Ascending aorta (tissue), 2 donors: ENCODE measurements around the gene NRK. TPM values are rescaled to one million over a fixed set of nuclear protein-coding genes. Genes with fewer than 3 reads are reported as not detected.
"Not testable (repeated sequence)": the region's sequence is repeated elsewhere in the genome, so short reads cannot be mapped to it uniquely, and the experiment has no call there.

ENCODE experiments used
- DNase-seq, 2 donors: peaks; one replicate each; pipeline ENCODE4 v3.0.0-alpha.2; 2019; ENCODE audit warnings: low spot score in 2 of 2
- H3K27ac ChIP-seq, 2 donors: fragments of 200-600 bp; sonication (generic); one replicate each; pipeline ENCODE4 v1.5.1; 2016 to 2017; ENCODE audit warnings: mild to moderate bottlenecking in 1 of 2
- H3K27me3 ChIP-seq: fragments of 200-600 bp; sonication (generic); one replicate; pipeline ENCODE4 v1.5.1; 2017
- H3K36me3 ChIP-seq, 2 donors: fragments of 200-600 bp; sonication (generic); one replicate each; pipeline ENCODE4 v1.5.1; 2016
- H3K4me1 ChIP-seq, 2 donors: fragments of 200-600 bp; sonication (generic); one replicate each; pipeline ENCODE4 v1.5.1; 2016 to 2017; ENCODE audit warnings: mild to moderate bottlenecking in 1 of 2
- H3K4me3 ChIP-seq, 2 donors: fragments of 200-600 bp; sonication (generic); one replicate each; pipeline ENCODE4 v1.5.1; 2016 to 2017; ENCODE audit warnings: mild to moderate bottlenecking in 1 of 2
- H3K9me3 ChIP-seq, 2 donors: fragments of 200-600 bp; sonication (generic); one replicate each; pipeline ENCODE4 v1.5.1; 2016
- intact Hi-C: fragments of 100-400 bp; cut with DNase I; formaldehyde crosslinking; loops from one replicate; pipeline ENCODE4 v1.15.1; 2023
- total RNA-seq: library from RNA; depleted of rRNA; stranded (reverse); fragments of >200 nt; gene quantifications from one replicate; pipeline ENCODE4 v1.1.0, GENCODE V29; 2016
- TF ChIP-seq, protein P1 (sequence below), 3 experiments: fragments of 200-600 bp in 2 of 3; fragments of 450-650 bp in 1 of 3; sonication (generic) in 2 of 3; IDR thresholded peaks; one replicate each; pipeline ENCODE4 v1.5.1; 2016 to 2019; ENCODE audit warnings: antibody characterized with exemption in 3 of 3, mild to moderate bottlenecking in 1 of 3, moderate library complexity in 1 of 3

The NRK gene
- total RNA-seq, 1 donor from 2014 or later, result 3.2 TPM

DNA sequence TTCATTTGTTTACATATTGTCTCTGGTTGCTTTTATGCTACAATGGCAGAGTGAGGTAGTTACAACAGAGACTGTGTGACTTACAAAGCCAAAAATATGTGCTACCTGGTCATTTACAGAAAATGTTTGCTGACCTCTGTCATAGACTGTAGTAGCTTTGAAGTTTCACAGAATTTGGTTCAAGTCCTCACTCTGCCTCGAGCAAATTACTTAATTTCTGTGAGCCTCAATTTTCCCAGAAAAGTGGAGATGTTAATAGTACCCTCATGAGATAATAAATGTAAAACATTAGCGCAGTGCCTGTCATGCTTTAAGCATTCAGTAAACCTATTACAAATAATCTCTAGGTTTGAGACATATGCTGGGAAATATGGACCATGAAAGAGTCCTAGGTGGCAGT, 18.4 kb upstream of the NRK start:
- DNase-seq, result no peak
- intact Hi-C loops, result no loop called here
- H3K27ac ChIP-seq, result no peak overlapping the region
- H3K36me3 ChIP-seq, result no peaks in the 10 kb centered on the region
- TF ChIP-seq, protein P1, sequence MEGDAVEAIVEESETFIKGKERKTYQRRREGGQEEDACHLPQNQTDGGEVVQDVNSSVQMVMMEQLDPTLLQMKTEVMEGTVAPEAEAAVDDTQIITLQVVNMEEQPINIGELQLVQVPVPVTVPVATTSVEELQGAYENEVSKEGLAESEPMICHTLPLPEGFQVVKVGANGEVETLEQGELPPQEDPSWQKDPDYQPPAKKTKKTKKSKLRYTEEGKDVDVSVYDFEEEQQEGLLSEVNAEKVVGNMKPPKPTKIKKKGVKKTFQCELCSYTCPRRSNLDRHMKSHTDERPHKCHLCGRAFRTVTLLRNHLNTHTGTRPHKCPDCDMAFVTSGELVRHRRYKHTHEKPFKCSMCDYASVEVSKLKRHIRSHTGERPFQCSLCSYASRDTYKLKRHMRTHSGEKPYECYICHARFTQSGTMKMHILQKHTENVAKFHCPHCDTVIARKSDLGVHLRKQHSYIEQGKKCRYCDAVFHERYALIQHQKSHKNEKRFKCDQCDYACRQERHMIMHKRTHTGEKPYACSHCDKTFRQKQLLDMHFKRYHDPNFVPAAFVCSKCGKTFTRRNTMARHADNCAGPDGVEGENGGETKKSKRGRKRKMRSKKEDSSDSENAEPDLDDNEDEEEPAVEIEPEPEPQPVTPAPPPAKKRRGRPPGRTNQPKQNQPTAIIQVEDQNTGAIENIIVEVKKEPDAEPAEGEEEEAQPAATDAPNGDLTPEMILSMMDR (IDR thresholded peaks at IDR 0.05), result no peak
- peaks cover 0 to 6% of the 10 kb centered on the region in 2 donors for H3K9me3 ChIP-seq
- no peaks in the 10 kb centered on the region for H3K27me3 ChIP-seq
- H3K4me1 ChIP-seq, result no peaks in the 10 kb centered on the region
- H3K4me3 ChIP-seq, result no peak overlapping the region

DNA sequence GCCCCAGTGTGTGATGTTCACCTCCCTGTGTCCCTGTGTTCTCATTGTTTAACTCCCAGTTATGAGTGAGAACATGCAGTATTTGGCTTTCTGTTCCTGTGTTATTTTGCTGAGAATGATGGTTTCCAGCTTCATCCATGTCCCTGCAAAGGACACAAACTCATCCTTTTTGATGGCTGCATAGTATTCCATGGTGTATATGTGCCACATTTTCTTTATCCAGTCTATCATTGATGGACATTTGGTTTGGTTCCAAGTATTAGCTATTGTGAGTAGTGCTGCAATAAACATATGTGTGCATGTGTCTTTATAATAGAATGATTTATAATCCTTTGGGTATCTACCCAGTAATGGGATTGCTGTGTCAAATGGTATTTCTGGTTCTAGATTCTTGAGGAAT, 16.7 kb upstream of the NRK start:
- H3K27me3 ChIP-seq, DNase-seq, H3K27ac ChIP-seq, H3K4me3 ChIP-seq, H3K36me3 ChIP-seq, H3K9me3 ChIP-seq, H3K4me1 ChIP-seq, intact Hi-C loops: not testable (repeated sequence)

DNA sequence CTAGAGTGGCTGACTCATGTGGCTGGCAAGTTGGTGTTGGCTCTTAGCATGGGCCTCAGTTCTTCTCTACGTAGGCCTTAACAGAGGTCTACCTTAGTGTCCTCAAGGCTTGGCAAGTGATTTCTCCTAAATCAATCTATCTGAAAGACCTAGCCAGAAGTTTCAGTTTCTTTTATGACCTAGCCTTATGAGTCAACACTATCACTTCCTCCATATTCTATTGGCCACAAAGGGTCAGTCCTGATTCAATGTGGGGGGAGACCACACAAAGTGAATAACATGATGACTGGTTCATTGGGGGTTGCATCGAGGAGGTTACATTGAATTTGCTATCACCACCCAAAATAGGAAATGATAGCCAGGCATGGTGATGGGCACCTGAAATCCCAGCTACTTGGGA, 5.8 kb upstream of the NRK start:
- no peaks in the 10 kb centered on the region for H3K4me1 ChIP-seq
- DNase-seq, result no peak
- H3K27ac ChIP-seq, result no peak overlapping the region
- no peaks in the 10 kb centered on the region for H3K27me3 ChIP-seq
- no peaks in the 10 kb centered on the region for H3K36me3 ChIP-seq
- no peaks in the 10 kb centered on the region for H3K9me3 ChIP-seq
- TF ChIP-seq, protein P1 (IDR thresholded peaks at IDR 0.05), result no peak
- intact Hi-C loops, result no loop called here
- no peak overlapping the region for H3K4me3 ChIP-seq

DNA sequence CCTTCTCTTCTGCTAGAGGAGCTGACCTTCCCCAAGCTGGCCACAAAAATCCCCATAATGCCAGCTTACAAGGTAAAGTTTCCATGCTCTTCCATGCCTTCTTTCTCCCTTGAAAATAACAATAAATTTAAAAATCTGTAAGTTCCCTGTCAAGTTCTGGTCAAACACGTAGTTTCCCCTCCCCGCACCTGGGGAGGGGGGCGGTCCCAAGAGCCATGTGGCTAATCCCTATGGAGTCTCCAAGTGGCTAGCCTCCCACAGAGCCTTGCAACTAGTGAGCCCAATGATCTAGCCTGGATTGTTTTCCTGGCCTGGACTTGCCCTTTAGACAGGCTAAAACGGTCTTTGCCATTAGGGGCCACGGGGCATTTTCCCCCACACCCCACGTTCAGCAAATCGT, 2.1 kb upstream of the NRK start:
- intact Hi-C loops, result no loop called here
- TF ChIP-seq, protein P1 (IDR thresholded peaks at IDR 0.05), result no peak
- H3K9me3 ChIP-seq, result no peaks in the 10 kb centered on the region
- H3K4me3 ChIP-seq, result no peak overlapping the region
- no peak overlapping the region for H3K27ac ChIP-seq
- H3K36me3 ChIP-seq, result no peaks in the 10 kb centered on the region
- no peak for DNase-seq
- H3K27me3 ChIP-seq, result no peaks in the 10 kb centered on the region
- no peaks in the 10 kb centered on the region for H3K4me1 ChIP-seq

DNA sequence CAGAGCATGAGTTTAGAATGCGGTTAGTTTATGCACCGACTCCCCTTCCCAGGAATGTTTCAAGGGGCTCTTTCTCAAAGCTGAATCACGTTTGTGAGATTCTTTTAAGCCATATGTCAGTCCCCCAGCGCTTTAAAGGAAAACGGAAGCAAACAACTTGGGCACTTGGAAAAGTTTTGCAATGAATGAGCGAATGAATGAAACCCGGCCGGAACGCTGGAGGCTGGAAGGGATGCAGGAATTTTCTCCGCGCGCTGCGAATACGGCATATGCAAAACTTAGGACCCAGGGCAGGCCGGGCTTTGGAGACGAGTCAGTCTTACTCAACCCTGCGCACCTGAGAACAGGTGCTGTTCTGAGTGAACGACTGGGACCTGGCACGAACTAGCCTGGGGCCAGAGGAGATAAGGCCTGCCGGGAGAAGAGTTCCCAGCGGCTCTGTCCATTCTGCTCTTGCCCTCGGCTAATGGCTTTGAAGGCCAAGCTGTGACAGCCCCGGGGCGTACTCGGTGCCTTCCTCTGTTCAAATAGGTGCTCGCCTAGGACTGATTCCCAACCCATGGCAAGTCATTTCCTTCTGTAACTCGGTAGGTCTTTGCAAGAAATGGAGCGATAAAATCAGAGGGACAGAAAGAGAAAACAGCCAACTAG, 743 bp upstream of the NRK start:
- H3K4me1 ChIP-seq, result no peaks in the 10 kb centered on the region
- no peak for DNase-seq
- no peaks in the 10 kb centered on the region for H3K36me3 ChIP-seq
- peak overlapping the region; percentile 48 to 67 for H3K4me3 ChIP-seq
- peak overlapping the region; percentile 73 to 77 for H3K27ac ChIP-seq
- intact Hi-C loops, result no loop called here
- H3K9me3 ChIP-seq, result no peaks in the 10 kb centered on the region
- no peaks in the 10 kb centered on the region for H3K27me3 ChIP-seq
- TF ChIP-seq, protein P1 (IDR thresholded peaks at IDR 0.05), result no peak

DNA sequence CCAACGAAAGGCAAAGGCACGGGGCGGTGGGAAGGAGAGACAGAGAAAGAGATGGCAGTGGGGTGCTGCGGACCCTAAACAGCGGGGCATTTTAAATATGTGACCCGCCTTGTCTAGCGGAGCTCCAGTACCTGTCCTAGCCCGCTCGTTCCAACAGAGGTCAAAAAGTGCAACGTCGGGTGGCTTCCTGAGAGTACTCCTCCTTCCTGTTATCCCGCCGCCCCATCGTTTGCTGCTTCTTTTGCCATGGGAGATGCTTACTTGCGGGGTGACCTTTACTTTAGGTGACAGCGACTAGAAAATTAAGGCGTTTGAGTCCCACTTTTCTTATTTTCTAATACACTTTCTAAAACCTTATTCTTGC, 735 bp downstream of the NRK start:
- DNase-seq, result no peak
- intact Hi-C loops, result no loop called here

More for the DNA sequence above, 735 bp downstream of the NRK start:
- Histone ChIP-seq H3K27me3 (no peaks in the 10 kb centered on the region), H3K4me1 (no peaks in the 10 kb centered on the region), H3K27ac (peak overlapping the region; percentile 73 to 77), H3K9me3 (no peaks in the 10 kb centered on the region), H3K36me3 (no peaks in the 10 kb centered on the region), H3K4me3 (peak overlapping the region; percentile 48 to 67)
- TF ChIP-seq, protein P1 (IDR thresholded peaks at IDR 0.05), result no peak
